Stomach (tissue), 9 donors: ENCODE results near the gene ODC1. TPM values are rescaled to one million over a fixed set of nuclear protein-coding genes. Genes with fewer than 3 reads are reported as not detected.

Experiments
- DNase-seq, 2 donors: peaks; one replicate each; pipeline versions ENCODE4 v3.0.0 to v3.0.0-alpha.2; 2013 to 2019
- H3K27ac ChIP-seq, 5 donors: fragments of 200-600 bp in 4 of 5; sonication (generic) in 4 of 5; one replicate each; pipeline ENCODE4 v1.5.1; 2013 to 2019; ENCODE audit warnings: mild to moderate bottlenecking in 1 of 5, moderate library complexity in 1 of 5
- H3K27me3 ChIP-seq, 3 donors: fragments of 200-600 bp; sonication (generic); one replicate each; pipeline ENCODE4 v1.5.1; 2017 to 2019; ENCODE audit warnings: mixed run types in 1 of 3
- H3K36me3 ChIP-seq, 4 donors: fragments of 200-600 bp; sonication (generic); 1 replicate in 3 of 4; 2 replicates in 1 of 4; pipeline ENCODE4 v1.5.1; 2016 to 2019
- H3K4me1 ChIP-seq, 4 donors: fragments of 200-600 bp; sonication (generic); one replicate each; pipeline ENCODE4 v1.5.1; 2016 to 2019
- H3K4me3 ChIP-seq, 4 donors: fragments of 200-600 bp; sonication (generic) in 3 of 4; one replicate each; pipeline ENCODE4 v1.5.1; 2016 to 2019; ENCODE audit warnings: mild to moderate bottlenecking in 1 of 4
- H3K9me3 ChIP-seq, 4 donors: fragments of 200-600 bp; sonication (generic); one replicate each; pipeline ENCODE4 v1.5.1; 2016 to 2019
- EP300 ChIP-seq: sonication (generic); formaldehyde crosslinking; IDR thresholded peaks from one replicate; pipeline ENCODE4 v1.6.1; 2017; ENCODE audit warnings: antibody characterized with exemption
- POLR2A ChIP-seq, 4 donors: fragments of 450-650 bp; IDR thresholded peaks; one replicate each; pipeline ENCODE4 v1.6.1; 2016; ENCODE audit warnings: antibody characterized with exemption in 4 of 4, control low read depth in 2 of 4, mild to moderate bottlenecking in 1 of 4, moderate library complexity in 1 of 4
- POLR2AphosphoS5 ChIP-seq, 3 donors: sonication (generic); formaldehyde crosslinking; IDR thresholded peaks; one replicate each; pipeline ENCODE4 v1.6.1; 2016; ENCODE audit warnings: antibody characterized with exemption in 3 of 3
- WGBS, 5 donors: extraction: QIAGEN DNeasy Blood & Tissue Kit in 3 of 5; methylation state at CpG; one replicate each; pipeline versions ENCODE4 v1.1.5 to v1.1.7; 2013 to 2018; 5-methylcytosine and 5-hydroxymethylcytosine counted together
- intact Hi-C: fragments of 100-400 bp; cut with DNase I; formaldehyde crosslinking; loops from one replicate; pipeline ENCODE4 v1.15.1; 2023; ENCODE audit warnings: low total_unique reads
- polyA plus RNA-seq, 3 donors: library from polyadenylated mRNA; stranded (reverse); fragments of 200-250 nt; gene quantifications; one replicate each; pipeline ENCODE4 v1.2.3, GENCODE V29; 2013
- total RNA-seq, 5 donors: library from RNA; depleted of rRNA; stranded (reverse); fragments of >200 nt; gene quantifications; one replicate each; pipeline versions ENCODE4 v1.1.0 to v1.2.3, GENCODE V29; 2014 to 2016
- TF ChIP-seq, protein P1 (sequence below), 7 experiments: fragments of 450-650 bp in 4 of 7; fragments of 200-600 bp in 3 of 7; sonication (generic) in 3 of 7; IDR thresholded peaks; one replicate each; pipeline ENCODE4 v1.5.1; 2016 to 2019; ENCODE audit warnings: antibody characterized with exemption in 7 of 7, control low read depth in 2 of 7, mild to moderate bottlenecking in 1 of 7
- donor health status: healthy with polysubstance abuse.
- donor health status: Bipolar disorder and iron deficiency.
- donor health status: healthy.

ODC1 gene
- total and polyA plus RNA-seq, 8 donors, result 32.2 to 148 (median 49.8) TPM

GRCh38 chr2:10439185-10439879 lies 8.8 kb downstream of the ODC1 start:
- TF ChIP-seq POLR2AphosphoS5 (IDR thresholded peaks at IDR 0.05), result no peak
- no peak for TF ChIP-seq EP300
- no peak for TF ChIP-seq POLR2A (IDR thresholded peaks at IDR 0.05)
- TF ChIP-seq, protein P1, sequence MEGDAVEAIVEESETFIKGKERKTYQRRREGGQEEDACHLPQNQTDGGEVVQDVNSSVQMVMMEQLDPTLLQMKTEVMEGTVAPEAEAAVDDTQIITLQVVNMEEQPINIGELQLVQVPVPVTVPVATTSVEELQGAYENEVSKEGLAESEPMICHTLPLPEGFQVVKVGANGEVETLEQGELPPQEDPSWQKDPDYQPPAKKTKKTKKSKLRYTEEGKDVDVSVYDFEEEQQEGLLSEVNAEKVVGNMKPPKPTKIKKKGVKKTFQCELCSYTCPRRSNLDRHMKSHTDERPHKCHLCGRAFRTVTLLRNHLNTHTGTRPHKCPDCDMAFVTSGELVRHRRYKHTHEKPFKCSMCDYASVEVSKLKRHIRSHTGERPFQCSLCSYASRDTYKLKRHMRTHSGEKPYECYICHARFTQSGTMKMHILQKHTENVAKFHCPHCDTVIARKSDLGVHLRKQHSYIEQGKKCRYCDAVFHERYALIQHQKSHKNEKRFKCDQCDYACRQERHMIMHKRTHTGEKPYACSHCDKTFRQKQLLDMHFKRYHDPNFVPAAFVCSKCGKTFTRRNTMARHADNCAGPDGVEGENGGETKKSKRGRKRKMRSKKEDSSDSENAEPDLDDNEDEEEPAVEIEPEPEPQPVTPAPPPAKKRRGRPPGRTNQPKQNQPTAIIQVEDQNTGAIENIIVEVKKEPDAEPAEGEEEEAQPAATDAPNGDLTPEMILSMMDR (IDR thresholded peaks at IDR 0.05), result no peak
- peaks cover 40 to 56% (median 52%) of the 10 kb centered on the region in 4 donors for H3K36me3 ChIP-seq
- DNase-seq, result no peak
- 57 to 76% (median 66%) methylated on average over 10 to 11 of the region's 11 CpGs for WGBS, 5 donors
- H3K4me3 ChIP-seq, result no peak overlapping the region
- H3K27me3 ChIP-seq, result no peaks in the 10 kb centered on the region
- intact Hi-C loops, result no loop called here
- no peaks in the 10 kb centered on the region for H3K9me3 ChIP-seq
- H3K4me1 ChIP-seq, result peaks cover 6 to 15% (median 8%) of the 10 kb centered on the region in 4 donors
- no peak overlapping the region for H3K27ac ChIP-seq

GRCh38 chr2:10438688-10439087 lies 9.4 kb downstream of the ODC1 start:
- Histone ChIP-seq H3K9me3 (no peaks in the 10 kb centered on the region), H3K27ac (no peak overlapping the region), H3K4me3 (no peak overlapping the region), H3K27me3 (no peaks in the 10 kb centered on the region), H3K36me3 (peaks cover 38 to 50% (median 46%) of the 10 kb centered on the region in 4 donors), H3K4me1 (peaks cover 7 to 18% (median 9%) of the 10 kb centered on the region in 4 donors)
- 88 to 93% (median 90%) methylated on average over 13 to 14 of the region's 14 CpGs for WGBS, 5 donors
- TF ChIP-seq POLR2A (IDR thresholded peaks at IDR 0.05), result no peak
- no peak for TF ChIP-seq EP300
- TF ChIP-seq POLR2AphosphoS5 (IDR thresholded peaks at IDR 0.05), result no peak
- TF ChIP-seq, protein P1 (IDR thresholded peaks at IDR 0.05), result no peak
- DNase-seq, result no peak
- intact Hi-C loops, result no loop called here

- H3K9me3 ChIP-seq, result no peaks in the 10 kb centered on the region
- peaks cover 7 to 22% (median 9%) of the 10 kb centered on the region in 4 donors for H3K4me1 ChIP-seq
- DNase-seq, result no peak
- 57 to 69% (median 59%) methylated on average over 9 of the region's 9 CpGs for WGBS, 5 donors
- H3K27ac ChIP-seq, result no peak overlapping the region
- peaks cover 34 to 41% (median 37%) of the 10 kb centered on the region in 4 donors for H3K36me3 ChIP-seq
- H3K4me3 ChIP-seq, result no peak overlapping the region
- intact Hi-C loops, result no loop called here
- no peak for TF ChIP-seq POLR2AphosphoS5 (IDR thresholded peaks at IDR 0.05)
- TF ChIP-seq POLR2A (IDR thresholded peaks at IDR 0.05), result no peak
- TF ChIP-seq EP300, result no peak
- TF ChIP-seq, protein P1 (IDR thresholded peaks at IDR 0.05), result no peak
- peaks cover 0 to 2% (median 0%) of the 10 kb centered on the region in 3 donors for H3K27me3 ChIP-seq
Observed at GRCh38 chr2:10437806-10438205, 10.3 kb downstream of the ODC1 start.

- Histone ChIP-seq H3K27ac (no peak overlapping the region), H3K4me3 (no peak overlapping the region), H3K27me3 (peaks cover 0 to 14% (median 0%) of the 10 kb centered on the region in 3 donors), H3K4me1 (peaks cover 11 to 34% (median 21%) of the 10 kb centered on the region in 4 donors), H3K9me3 (no peaks in the 10 kb centered on the region), H3K36me3 (peaks cover 22 to 29% (median 26%) of the 10 kb centered on the region in 4 donors)
- TF ChIP-seq POLR2AphosphoS5 (IDR thresholded peaks at IDR 0.05) (no peak), POLR2A (IDR thresholded peaks at IDR 0.05) (no peak), EP300 (no peak)
- TF ChIP-seq, protein P1 (IDR thresholded peaks at IDR 0.05), result no peak
- WGBS, 5 donors, result 83 to 88% (median 86%) methylated on average over 7 to 13 of the region's 13 CpGs
- intact Hi-C loops, result no loop called here
- no peak for DNase-seq
Observed at GRCh38 chr2:10436583-10437110, 11.5 kb downstream of the ODC1 start.
